ENCODE data around the gene PARD3.

The PARD3 gene

DNA sequence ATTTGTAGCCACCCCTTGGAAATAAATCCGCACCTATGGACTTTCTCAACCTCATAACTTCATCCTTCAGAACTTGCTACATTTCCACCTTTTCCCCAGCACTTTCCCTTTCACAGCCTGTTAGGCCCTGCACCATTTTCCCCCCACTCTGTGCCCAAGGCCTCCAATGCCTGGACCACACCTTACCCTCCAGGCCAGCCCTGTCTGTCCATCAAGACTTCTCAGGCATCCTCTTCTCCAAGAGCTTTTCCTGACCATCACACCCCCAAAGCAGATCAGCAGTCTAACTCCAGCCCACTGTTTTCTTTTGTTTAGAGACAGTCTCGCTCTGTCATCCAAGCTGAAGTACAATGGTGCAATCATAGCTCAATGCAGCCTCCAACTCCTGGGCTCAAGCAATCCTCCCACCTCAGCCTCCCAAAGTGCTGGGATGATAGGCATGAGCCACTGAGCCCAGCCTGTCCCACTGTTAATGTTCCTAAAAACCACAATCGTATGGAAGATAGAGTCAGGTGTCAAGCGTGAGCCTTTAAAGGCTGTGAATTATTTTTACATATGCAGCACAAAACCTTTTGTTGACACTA is 116.8 kb downstream of the PARD3 start:
- H4K20me1 ChIP-seq (ENCODE audit: insufficient read depth) = peaks cover 15% of the 10 kb centered on the region; the same call in 1 of the 2 replicates
- H3K79me2 ChIP-seq (ENCODE audit: insufficient read depth, low read depth) = peaks cover 36% of the 10 kb centered on the region
- no peak overlapping the region for H3K4me3 ChIP-seq (IDR thresholded peaks at IDR 0.05; ENCODE audit: insufficient read depth, low read depth, low read length)
- TF ChIP-seq, protein P1, sequence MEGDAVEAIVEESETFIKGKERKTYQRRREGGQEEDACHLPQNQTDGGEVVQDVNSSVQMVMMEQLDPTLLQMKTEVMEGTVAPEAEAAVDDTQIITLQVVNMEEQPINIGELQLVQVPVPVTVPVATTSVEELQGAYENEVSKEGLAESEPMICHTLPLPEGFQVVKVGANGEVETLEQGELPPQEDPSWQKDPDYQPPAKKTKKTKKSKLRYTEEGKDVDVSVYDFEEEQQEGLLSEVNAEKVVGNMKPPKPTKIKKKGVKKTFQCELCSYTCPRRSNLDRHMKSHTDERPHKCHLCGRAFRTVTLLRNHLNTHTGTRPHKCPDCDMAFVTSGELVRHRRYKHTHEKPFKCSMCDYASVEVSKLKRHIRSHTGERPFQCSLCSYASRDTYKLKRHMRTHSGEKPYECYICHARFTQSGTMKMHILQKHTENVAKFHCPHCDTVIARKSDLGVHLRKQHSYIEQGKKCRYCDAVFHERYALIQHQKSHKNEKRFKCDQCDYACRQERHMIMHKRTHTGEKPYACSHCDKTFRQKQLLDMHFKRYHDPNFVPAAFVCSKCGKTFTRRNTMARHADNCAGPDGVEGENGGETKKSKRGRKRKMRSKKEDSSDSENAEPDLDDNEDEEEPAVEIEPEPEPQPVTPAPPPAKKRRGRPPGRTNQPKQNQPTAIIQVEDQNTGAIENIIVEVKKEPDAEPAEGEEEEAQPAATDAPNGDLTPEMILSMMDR (conservative IDR thresholded peaks at IDR 0.05; ENCODE audit: low read depth, low read length) = no peak
- no peaks in the 10 kb centered on the region for H3K36me3 ChIP-seq (ENCODE audit: insufficient read depth)
- no peak overlapping the region for H3K9ac ChIP-seq
- no peak overlapping the region for H3K4me2 ChIP-seq
- peaks cover 3% of the 10 kb centered on the region for H3K4me1 ChIP-seq (ENCODE audit: low read depth, poor library complexity, severe bottlenecking)
- no peak overlapping the region for H3K27ac ChIP-seq
- no peaks in the 10 kb centered on the region for H3K27me3 ChIP-seq (ENCODE audit: insufficient read depth, low read depth)
- no peak overlapping the region for H2AFZ ChIP-seq (ENCODE audit: low read depth)

DNA sequence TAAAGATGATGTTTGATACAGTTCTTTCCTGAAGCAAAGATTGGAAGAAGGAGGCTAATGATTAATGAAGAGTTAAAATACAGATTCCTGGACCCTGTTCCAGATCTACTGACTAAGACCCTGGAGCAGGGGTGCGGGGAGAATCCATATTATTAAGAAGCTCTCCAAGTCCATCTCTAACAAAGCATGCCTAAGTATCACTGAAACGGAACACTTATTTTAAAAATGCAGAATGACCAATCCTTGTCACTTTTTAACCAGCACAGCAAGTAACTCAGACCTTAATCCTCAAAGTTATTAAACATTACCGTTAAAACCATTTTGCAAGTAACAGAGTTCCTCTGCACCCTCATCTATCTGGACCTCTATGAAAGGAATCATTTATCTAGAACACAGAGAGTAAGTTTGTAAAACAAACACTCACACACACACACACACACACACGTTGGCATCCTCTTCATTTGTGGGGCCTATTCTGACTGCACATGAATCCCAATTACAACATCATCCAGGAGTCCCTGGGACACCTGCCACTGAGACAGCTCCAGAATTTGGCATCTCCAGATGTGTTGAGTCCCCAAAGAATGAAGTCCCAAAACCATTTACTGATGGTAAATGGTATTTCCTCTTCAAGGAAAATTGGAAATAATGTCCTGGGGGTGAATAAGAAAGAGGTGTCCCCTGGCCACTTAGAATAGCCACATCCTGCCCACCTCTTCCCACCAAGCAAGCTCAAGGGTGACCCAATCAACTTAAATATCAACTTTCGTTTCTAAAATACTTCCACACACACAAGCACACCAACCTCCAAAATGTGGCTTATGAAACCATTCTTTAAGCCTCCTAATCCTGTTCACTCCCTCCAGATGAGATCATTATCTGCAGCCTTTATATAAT is 117.5 kb downstream of the PARD3 start:
- Histone ChIP-seq H3K36me3 (ENCODE audit: insufficient read depth) (no peaks in the 10 kb centered on the region), H2AFZ (ENCODE audit: low read depth) (no peak overlapping the region), H4K20me1 (ENCODE audit: insufficient read depth) (peaks cover 8% of the 10 kb centered on the region; the same call in 1 of the 2 replicates), H3K9ac (no peak overlapping the region), H3K4me2 (no peak overlapping the region), H3K79me2 (ENCODE audit: insufficient read depth, low read depth) (peaks cover 30% of the 10 kb centered on the region; the same call in 1 of the 2 replicates), H3K27ac (no peak overlapping the region), H3K27me3 (ENCODE audit: insufficient read depth, low read depth) (no peaks in the 10 kb centered on the region), H3K4me1 (ENCODE audit: low read depth, poor library complexity, severe bottlenecking) (peaks cover 3% of the 10 kb centered on the region), H3K4me3 (IDR thresholded peaks at IDR 0.05; ENCODE audit: insufficient read depth, low read depth, low read length) (no peak overlapping the region)
- TF ChIP-seq, protein P1 (conservative IDR thresholded peaks at IDR 0.05; ENCODE audit: low read depth, low read length) = no peak

DNA sequence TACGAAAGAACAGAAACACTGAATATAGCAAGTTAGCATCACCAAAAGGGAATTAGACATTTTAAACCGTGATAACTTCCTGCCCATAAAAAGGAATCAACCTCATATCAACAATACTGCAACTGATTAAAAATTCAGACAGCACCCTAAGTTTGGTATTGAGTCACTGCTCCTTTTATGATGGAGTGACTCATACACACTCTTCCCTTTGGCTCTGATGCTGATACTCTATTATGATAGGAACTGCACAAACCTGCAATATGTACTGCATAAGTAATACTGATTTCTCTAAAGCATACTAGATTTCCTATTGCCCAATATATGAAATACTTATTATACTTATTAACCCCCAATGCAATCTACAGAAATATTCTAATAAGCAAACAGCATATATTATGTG is 118.7 kb downstream of the PARD3 start:
- Histone ChIP-seq H3K9ac (no peak overlapping the region), H3K4me3 (IDR thresholded peaks at IDR 0.05; ENCODE audit: insufficient read depth, low read depth, low read length) (no peak overlapping the region), H2AFZ (ENCODE audit: low read depth) (no peak overlapping the region), H3K4me1 (ENCODE audit: low read depth, poor library complexity, severe bottlenecking) (peaks cover 3% of the 10 kb centered on the region), H3K36me3 (ENCODE audit: insufficient read depth) (no peaks in the 10 kb centered on the region), H4K20me1 (ENCODE audit: insufficient read depth) (peaks cover 5% of the 10 kb centered on the region; the same call in 1 of the 2 replicates), H3K79me2 (ENCODE audit: insufficient read depth, low read depth) (peaks cover 22% of the 10 kb centered on the region; the same call in 1 of the 2 replicates), H3K27ac (no peak overlapping the region), H3K27me3 (ENCODE audit: insufficient read depth, low read depth) (no peaks in the 10 kb centered on the region), H3K4me2 (no peak overlapping the region)
- TF ChIP-seq, protein P1 (conservative IDR thresholded peaks at IDR 0.05; ENCODE audit: low read depth, low read length) = no peak

DNA sequence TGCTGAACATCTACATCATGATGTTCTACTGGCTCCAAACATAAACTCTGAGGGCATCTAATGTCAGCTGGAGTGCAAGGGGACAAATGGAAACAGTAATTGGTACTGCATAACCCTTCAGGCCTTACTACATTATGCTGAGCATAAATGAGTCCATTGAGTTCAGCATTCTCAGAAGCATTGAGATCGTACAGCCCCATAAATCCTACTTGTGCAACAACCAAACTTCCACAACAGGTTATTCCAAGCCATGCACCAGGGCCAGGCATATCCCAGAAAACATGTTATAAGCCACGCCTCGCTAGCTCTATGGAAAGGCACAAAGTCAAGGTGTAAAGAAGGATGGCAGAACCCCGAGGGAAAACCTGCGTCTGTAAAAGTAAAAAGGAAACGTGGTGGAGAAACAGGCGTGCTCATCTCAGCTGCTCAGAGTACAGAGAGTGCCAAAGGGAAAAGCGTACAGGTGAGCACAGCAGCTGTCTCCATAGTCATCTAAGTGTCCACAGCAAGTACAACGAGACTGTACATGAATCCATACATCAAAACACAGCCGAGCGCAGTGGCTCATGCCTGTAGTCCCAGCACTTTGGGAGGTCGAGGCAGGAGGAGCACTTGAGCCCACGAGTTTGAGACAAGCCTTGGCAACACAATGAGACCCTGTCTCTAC is 124.6 kb downstream of the PARD3 start:
- H3K27me3 ChIP-seq (ENCODE audit: insufficient read depth, low read depth) = no peaks in the 10 kb centered on the region
- no peaks in the 10 kb centered on the region for H3K4me1 ChIP-seq (ENCODE audit: low read depth, poor library complexity, severe bottlenecking)
- no peak overlapping the region for H3K27ac ChIP-seq
- TF ChIP-seq, protein P1 (conservative IDR thresholded peaks at IDR 0.05; ENCODE audit: low read depth, low read length) = no peak
- no peaks in the 10 kb centered on the region for H3K36me3 ChIP-seq (ENCODE audit: insufficient read depth)
- no peak overlapping the region for H3K4me3 ChIP-seq (IDR thresholded peaks at IDR 0.05; ENCODE audit: insufficient read depth, low read depth, low read length)
- no peak overlapping the region for H2AFZ ChIP-seq (ENCODE audit: low read depth)
- H3K4me2 ChIP-seq = no peak overlapping the region
- no peak overlapping the region for H3K9ac ChIP-seq
- no peaks in the 10 kb centered on the region; the same call in 1 of the 2 replicates for H4K20me1 ChIP-seq (ENCODE audit: insufficient read depth)
- H3K79me2 ChIP-seq (ENCODE audit: insufficient read depth, low read depth) = peaks cover 4% of the 10 kb centered on the region; the same call in 1 of the 2 replicates

Measured in KMS-11 (cell line).